NK-92 (cell line): Measurements from ENCODE around the gene DAGLA.

Experiments
- DNase-seq: peaks from one replicate; lab custom pipeline; 2025; ENCODE audit not compliant: unreplicated experiment; lab: John Stamatoyannopoulos, UW

Gene DAGLA

GRCh38 chr11:61688365-61689163 is 8.4 kb downstream of the DAGLA start:
- no peak for DNase-seq

DNA sequence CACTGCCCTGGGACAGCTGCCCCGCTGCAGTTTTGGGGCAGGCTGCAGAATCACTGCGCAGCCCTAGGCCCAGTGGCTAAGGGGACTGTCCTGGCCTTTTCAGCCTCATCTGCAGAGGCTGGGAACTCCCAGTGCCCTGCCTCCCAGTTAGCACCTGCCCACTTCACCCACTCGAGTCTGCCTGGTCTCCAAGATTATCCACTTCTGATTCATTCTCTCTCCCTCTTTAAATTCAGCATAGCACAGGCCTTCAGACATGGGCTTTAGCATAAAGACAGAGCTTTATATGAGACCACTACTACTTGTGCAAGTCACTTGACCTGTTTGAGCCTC is 8.9 kb downstream of the DAGLA start:
- DNase-seq = no peak

DNA sequence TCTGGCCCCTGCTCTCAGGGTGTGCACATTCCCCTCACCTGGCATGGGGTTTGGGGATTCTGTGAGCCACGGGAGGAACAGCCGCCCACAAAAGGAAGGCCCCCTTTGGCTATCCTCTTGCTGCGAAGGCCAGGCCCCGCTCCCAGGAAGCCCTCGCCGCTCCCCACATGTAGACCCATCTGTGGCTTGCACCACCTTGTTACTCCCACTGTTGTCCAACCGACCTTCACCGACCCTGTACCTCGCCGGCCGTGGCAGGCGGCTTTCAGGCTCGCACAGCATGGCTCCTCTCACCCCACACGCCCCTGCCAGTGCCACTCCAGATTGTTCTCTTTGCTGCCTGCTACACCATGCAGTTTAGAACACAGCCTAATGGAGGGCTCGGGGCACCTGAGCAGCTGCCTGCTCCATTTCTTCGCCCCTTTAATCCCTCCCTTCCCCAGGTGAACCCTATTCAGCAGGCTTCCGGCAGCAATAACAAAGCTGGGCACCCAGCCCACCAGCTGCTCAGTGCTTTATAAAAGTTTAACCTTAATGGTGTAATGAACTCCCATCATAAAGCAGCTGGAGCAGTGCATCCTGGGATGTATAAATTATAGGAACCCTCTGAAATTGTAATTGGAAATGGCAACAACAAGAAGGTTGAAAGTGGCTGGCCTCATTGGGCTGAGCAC is 10.7 kb downstream of the DAGLA start:
- no peak for DNase-seq

DNA sequence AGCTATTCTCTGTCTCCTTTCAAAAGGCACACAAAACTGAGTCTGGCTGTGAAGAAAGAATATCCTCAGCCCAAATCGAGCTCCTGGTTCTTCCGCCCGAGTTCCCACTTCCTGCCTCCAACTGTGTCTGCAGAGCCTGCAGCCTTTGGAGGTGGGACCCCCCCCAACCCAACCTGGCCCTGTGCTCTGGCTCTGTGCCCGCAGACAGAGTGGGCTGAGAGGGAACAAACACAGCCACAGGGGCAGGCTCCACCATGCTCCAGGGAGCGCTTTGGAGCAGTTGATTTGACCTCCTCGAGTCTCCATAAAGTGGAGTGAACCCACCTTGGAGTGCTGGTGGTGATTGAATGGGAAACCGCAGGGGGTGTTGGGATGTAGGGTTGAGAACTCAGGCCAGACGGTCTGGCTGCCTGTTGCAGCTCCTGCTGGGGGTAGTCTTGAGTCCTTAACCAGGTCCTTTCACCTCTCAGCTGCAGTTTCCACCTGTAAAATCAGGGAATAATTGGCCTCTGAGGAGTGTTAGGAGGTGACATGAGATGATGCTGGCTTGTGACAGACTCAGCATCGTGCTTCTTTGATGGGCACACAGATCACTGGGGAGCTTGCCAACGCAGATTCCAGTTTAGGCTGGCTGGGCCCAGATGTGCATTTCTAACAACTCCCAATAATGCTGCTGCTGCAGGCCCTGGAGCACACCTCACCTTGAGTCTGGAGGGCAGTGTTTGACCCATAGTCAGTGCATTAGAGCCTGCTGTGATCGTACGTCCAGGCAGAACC is 11.4 kb downstream of the DAGLA start:
- DNase-seq = no peak

DNA sequence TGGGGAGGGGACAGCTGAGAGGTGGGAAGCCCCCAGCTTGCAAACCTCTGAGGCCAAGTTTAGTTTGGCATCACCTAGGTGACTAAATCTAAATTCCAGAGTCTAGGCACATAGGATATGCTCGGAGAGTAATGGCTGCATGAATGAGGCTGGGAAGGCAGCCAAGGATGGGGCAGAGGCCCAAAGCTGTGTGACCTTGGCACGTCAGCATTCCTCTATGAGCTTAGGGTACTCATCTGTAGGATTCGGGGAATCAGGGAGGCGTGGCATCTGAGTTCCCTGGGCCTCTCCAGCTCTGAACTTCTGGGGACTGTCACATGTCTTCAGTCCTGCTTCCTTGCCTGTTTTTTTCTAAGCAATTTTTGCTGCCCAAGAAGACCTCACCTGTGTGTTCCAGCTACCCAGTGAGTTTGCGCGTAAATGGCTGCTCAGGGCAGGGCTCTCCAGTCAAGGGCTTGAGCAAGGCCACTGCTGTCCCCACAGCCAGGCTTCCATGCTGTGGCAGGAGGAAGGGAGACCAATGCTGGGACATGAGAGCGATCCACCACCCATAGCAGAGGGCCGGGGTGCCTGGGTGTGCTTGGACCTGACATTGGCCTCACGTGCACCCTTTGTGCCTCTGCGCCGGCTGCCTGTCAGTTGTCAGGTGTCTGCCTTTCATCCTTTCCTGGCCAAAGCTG is 13.9 kb downstream of the DAGLA start:
- DNase-seq = no peak

DNA sequence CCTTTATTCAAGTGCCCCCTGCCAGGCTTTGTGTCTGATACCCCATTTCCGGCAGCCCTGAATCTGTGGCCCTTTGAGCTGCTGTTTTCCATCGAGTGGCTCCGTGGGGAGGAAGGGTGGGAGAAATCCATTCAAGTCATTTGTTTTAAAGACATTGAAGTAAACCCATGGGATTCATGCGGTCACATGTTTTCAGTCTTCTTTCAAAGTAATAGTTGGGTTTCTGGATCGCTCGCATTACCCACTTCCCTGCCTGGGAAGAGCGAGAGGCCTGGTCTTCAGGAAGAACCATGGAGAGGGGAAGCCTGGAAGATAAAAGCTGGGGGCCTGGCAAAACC is 14.4 kb downstream of the DAGLA start:
- DNase-seq = no peak

DNA sequence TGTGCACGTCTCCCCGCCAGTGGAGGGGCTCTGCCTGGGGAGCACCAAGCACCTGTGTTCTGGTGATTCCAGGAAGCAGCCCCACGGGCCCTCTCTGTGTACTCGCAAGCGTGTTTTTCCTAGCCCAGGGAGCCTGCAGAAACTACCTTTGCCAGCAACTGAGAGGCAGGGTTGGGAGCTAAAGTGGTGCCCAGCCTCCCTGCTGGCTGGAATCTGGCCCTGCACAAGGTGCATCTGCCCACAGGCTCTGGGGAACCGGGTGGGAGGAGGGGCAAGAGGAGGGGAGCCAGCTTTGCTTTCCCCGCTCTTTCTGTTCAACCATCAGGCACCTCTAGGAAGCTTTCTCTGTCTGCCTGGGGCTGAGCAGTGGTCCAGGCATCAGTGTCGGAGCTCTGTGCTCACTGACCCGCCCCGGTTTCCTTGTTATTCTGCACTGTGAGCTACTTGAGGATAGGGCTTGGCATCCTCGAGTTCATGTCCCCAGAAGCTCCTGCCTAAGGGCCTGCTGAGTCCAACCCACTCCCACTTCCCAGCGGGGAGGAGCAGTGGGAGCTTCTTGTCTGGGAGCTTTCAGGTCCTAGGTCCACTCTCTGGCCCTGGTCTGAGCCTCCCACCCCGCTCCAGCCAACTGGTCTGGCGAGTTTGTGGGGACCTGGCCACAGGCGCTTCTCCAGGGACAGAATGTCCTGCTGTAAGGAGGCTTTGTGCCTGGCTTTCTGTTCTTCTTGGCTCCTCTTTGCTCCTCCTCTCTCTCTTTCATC is 14.9 kb downstream of the DAGLA start:
- DNase-seq = no peak

DNA sequence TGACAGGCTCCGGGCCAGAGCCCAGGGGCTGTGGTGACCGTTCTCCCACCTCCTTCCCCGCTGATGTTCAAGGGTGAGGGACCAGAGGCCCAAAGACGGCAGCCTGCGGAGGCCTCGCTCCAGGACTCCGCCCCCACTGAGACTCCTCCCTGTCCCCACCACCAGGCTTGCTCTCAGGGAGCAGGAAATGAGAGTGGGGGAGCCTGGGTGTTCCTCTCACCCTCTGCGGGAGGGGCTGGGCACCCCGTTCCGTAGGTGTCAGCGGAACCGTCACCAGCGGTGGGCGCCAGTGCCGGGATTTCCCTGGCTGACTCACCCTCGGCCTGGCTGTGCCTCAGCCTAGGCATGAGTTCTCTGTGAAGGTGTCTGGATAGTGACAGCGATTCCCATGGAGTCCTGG is 15.7 kb downstream of the DAGLA start:
- peak; percentile 47 for DNase-seq

DNA sequence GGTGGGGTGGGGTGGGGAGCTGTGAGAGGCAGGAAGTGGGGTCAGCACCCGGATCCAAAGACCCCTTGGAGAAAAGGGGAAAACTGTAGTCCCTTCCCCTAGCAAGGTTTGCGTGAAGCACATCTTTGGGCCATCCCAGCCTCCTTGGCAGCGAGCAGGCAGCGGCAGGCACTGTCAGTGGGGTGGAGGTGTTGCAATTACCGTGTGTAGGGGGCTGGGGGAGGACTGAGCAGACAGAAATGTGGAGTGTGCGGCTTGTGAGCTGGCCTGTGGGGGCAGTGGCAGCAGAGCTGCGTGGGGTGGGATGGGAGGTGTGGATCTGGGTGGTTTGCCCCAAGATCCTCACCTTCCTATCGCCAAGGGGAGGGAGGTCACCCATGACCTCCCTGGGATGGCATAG is 16.4 kb downstream of the DAGLA start:
- DNase-seq = no peak

GRCh38 chr11:61697078-61697502 is 16.9 kb downstream of the DAGLA start:
- DNase-seq = no peak

DNA sequence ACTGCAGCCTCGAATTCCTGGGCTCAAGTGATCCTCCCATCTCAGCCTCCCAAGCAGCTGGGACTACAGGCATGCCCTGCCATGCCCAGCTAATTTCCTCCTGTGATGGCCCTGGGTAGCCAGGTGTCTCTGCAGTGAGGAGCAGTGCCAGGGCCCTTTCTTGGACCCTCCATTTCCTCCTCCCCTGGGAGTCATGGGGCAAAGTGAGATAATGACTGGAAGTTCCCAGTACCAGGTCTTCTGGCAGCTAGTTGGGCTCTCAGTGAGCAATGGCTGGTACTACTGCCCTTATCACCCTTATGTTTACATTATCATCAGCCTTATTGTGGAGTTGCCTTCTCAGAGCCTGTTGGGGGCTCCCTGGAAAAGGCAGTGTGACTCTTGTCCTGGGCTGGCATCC is 17.6 kb downstream of the DAGLA start:
- DNase-seq = no peak

DNA sequence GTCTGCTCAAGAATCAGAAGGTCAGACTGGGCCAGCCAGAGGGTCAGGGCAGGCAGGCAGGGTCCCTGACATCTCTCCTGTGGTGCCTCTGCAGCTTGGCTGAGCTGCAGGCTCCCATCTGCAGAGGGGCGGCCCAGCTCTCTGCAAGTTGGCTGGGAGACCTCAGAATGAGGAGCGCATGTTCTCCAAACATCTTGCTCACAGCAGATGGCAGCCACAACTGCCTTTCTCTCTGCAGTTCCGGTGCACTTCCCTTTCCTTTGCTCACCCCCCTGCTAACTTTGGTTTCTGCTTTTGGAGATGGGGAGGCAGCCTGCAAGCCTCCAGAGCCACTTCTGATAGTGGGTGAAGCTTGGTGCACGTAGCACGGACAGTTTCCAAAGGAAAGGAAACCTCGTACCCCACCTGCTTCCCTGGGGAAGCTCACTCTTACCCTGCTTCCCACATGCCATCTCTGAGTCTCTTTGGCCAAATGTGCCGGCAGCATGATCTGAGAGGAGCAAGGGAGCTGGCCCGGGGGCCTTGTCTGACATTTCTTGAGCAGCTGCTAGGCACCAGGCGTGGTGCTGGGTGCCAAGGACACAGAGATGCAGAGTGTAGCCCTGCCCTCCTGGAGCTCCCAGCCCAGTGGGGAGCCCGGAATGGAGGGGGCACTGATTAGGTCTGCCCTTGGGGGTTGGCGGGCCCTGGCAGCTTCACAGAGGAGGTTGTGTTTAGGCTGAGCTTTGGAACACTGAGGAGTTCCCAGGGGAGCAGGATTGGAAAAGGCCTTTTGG is 18.2 kb downstream of the DAGLA start:
- no peak for DNase-seq

DNA sequence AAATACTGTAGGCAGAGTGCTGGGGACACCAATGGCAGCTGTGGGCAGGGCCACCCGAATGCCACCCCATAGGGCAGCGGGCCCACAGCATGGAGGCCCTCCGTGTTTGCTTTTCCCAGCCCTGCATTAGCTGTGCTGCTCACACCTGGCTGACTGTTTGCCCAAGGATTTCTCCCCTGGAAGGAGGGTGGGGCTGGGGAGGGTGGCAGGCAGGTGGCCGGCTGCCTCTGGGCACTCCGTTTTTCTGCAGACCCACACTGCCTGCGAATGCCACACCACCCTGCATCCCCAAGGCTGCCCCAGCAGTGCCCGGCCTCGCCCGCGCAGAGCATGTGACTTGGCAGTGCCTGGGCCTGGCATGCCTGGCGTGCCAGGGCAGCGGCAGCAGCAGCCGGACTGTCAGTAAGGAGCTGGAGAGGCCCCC is 19.6 kb downstream of the DAGLA start:
- DNase-seq = no peak

DNA sequence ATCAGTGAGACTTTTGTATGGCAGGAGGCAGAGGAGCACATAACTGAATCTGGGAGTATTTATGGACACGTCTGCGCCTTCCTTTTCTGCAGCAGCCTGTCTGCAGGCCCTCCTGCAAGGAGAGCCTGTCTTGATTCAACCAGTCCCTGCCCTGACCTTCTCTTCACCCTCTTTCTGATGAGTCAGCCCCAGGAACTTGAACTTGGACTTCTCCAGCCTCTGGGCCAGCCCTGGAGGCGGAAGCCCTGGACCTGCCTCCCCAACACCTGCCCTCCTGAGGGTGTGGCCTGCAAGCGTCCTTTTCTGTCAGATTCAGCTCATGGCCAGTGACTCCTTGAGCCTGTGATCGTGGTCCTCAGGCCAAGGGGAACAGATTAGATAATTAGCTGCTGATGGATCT is 20.0 kb downstream of the DAGLA start:
- no peak for DNase-seq

DNA sequence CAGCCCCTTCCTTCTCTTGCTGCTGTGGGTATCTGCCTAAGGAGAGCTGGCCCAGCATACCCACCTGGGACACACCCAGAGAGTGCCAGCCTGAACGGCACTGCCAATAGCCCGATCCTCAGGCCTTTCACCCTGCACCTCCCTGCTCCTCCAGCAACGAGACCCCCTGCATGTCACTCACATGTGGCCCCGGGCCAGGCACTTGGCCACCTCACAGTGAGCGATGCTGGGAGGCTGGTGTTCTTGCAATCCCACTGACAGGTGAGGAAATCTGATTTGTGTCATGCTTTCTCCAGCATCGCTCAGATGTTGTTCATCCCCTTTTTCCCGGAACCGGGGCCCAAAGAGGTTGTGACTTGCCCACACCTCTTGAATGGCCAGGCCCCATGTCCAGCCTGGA is 20.5 kb downstream of the DAGLA start:
- DNase-seq = no peak

- no peak for DNase-seq
Observed at GRCh38 chr11:61701242-61701886, 21.2 kb downstream of the DAGLA start.

DNA sequence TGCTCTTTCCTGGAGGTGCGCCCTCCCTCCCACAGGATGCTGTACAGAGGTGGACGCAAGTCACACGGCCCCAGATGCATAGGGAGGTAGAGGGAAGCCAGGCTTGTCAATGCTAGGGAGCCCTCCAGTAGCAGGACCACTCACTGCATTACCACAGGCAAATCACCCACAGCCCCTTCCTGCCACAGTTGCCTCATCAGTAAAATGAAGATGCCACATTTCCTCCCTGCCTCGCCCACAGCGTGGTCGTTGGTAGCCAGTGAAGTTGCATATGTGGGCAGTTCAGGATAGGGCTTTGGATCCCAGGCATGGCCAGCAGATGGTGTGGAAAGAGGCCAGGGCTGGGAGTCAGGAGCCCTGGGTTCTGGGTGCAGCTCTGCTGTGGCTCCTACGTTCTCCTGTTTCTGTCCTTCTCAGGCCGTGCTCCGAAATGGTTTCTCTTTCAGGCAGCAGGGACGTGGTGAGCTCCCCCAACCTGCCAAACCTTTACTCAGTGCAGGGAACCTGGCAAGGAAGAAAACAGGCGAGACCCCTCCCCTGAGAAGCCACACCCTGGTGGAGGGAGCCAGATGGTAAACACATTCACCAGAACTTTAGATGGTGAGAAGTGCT is 22.6 kb downstream of the DAGLA start:
- DNase-seq = no peak

DNA sequence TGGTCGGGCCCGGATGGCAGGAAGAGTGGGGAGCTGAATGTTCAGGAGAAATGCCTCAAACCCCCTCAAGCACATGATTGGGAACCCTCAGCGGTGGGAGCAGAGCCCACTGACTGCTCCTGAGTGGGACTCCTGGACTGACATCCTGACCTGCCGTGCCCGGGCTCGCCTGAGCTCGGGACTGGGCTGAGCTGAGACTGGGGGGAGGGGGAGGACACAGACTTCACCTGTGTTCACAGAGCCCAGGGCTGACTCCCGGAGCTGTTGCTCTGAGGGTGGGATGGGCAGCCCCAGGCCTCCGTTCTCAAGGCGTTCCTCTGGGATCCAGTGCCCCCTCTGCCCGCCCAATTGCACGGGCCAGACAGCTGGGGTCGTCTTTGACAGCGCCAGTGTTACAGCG is 24.6 kb downstream of the DAGLA start:
- no peak for DNase-seq
